AG09319 (cell line): ENCODE data around the gene PSEN2.

ENCODE experiments used
- DNase-seq: peaks from one replicate; pipeline ENCODE4 v3.0.0-alpha.2; 2010; ENCODE audit warnings: low read depth; ENCODE audit errors: extremely low read depth
- CTCF ChIP-seq: IDR thresholded peaks from 2 replicates; pipeline ENCODE4 v1.5.1; 2011; ENCODE audit warnings: low read depth, mild to moderate bottlenecking, inconsistent platforms, low read length, moderate library complexity

Gene PSEN2

GRCh38 chr1:226867461-226868054 lies 2.9 kb upstream of the PSEN2 start:
- TF ChIP-seq CTCF = no peak
- DNase-seq = no peak

DNA sequence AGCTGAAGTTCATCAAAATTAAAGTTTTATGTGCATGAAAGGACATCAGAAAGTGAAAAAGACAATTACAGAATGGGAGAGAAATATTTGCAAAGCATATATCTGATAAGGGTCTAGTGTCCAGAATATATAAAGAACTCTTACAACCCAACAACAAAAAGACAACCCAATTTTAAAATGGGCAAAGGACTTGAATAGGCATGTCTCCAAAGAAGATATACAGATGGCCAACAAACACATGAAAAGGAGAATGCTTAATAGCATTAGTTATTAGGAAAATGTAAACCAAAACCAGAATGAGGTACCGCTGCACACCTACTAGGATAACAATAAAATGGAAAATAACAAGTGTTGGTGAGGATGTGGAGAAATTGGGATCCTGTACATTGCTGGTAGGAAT lies 1.7 kb upstream of the PSEN2 start:
- no peak for DNase-seq
- no peak for TF ChIP-seq CTCF

DNA sequence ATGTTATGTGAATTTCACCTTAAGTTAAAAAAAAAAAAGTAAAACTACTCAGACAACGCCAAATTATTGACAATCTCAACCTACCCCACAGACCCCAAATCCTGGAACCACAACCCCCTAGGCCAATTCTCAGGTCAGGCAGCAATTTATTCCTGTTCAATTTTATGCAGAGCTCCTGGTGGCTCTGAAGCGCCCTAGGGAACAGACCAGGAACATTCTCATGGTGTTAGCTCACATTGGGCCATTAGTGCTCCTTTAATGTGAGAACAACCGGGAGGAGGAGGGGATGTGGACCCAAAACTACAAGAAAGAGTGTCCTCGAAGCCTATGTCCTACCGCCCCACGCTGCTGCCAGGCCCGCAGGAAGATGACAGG lies 403 bp upstream of the PSEN2 start:
- no peak for DNase-seq
- TF ChIP-seq CTCF = no peak

- no peak for DNase-seq
- no peak for TF ChIP-seq CTCF
These were observed 1.4 kb downstream of the PSEN2 start for GRCh38 chr1:226871636-226872327.

DNA sequence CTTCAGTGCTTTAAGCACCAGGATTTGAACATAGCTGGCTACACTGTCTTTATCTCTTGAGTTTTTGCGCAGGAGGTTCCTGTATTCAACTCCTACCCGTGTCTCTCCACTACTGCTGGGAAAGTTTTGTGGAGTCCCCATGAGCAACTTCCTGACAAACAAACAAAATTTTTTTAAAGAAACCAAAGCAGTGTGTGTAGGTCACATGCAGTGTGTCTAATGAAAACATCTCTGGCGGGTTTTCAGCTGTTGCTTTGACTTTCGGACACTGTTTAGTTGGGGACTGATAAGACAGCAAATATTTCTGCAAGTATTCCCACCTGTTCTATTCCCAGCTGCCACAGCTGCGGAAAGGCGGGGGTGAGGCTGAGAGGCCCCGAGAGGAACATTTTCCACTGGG lies 2.0 kb downstream of the PSEN2 start:
- TF ChIP-seq CTCF = no peak
- no peak for DNase-seq

- no peak for TF ChIP-seq CTCF
- no peak for DNase-seq
These were observed 3.6 kb downstream of the PSEN2 start for GRCh38 chr1:226873771-226874578.
